GM21529 (cell line): ENCODE results near the gene CCR3.

ENCODE experiments used
- ATAC-seq: cut with Tn5 transposase; IDR thresholded peaks from one replicate; pipeline ENCODE4 v1.9.1; 2021; ENCODE audit not compliant: unreplicated experiment

CCR3 gene

GRCh38 chr3:46270474-46270873, 28.2 kb downstream of the CCR3 start:
- ATAC-seq: no peak

- ATAC-seq: no peak
Measured at GRCh38 chr3:46271209-46271745, 29.0 kb downstream of the CCR3 start.

GRCh38 chr3:46272028-46272451, 29.8 kb downstream of the CCR3 start:
- ATAC-seq: no peak

- ATAC-seq: peak; percentile 52
Measured at GRCh38 chr3:46276497-46277099, 34.3 kb downstream of the CCR3 start.

- no peak for ATAC-seq
Measured at GRCh38 chr3:46277476-46277875, 35.2 kb downstream of the CCR3 start.

GRCh38 chr3:46278816-46279672, 36.8 kb downstream of the CCR3 start:
- ATAC-seq: no peak

GRCh38 chr3:46280105-46280797, 38.0 kb downstream of the CCR3 start:
- no peak for ATAC-seq

GRCh38 chr3:46281551-46281950, 39.3 kb downstream of the CCR3 start:
- ATAC-seq: no peak

- ATAC-seq: no peak
Measured at GRCh38 chr3:46282041-46282440, 39.8 kb downstream of the CCR3 start.

- no peak for ATAC-seq
Measured at GRCh38 chr3:46282696-46283095, 40.4 kb downstream of the CCR3 start.

GRCh38 chr3:46283881-46284450, 41.7 kb downstream of the CCR3 start:
- ATAC-seq: no peak

- no peak for ATAC-seq
Measured at GRCh38 chr3:46284981-46285683, 42.9 kb downstream of the CCR3 start.

- no peak for ATAC-seq
Measured at GRCh38 chr3:46285931-46286619, 43.8 kb downstream of the CCR3 start.

- ATAC-seq: no peak
Measured at GRCh38 chr3:46286947-46287565, 44.8 kb downstream of the CCR3 start.

- no peak for ATAC-seq
Measured at GRCh38 chr3:46289551-46289950, 47.3 kb downstream of the CCR3 start.

- no peak for ATAC-seq
Measured at GRCh38 chr3:46289966-46290365, 47.7 kb downstream of the CCR3 start.

- no peak for ATAC-seq
Measured at GRCh38 chr3:46291046-46291445, 48.8 kb downstream of the CCR3 start.

GRCh38 chr3:46293035-46293724, 50.9 kb downstream of the CCR3 start:
- ATAC-seq: no peak
